ENCODE results near the gene PKP2. TPM values are rescaled to one million over a fixed set of nuclear protein-coding genes. Genes with fewer than 3 reads are reported as not detected.

PKP2 gene
- total and polyA plus RNA-seq, 9 of the 15 experiments (the other 6 are each of a cell fraction or from before 2014, with no cell fraction given), result 1.6 to 4.2 (median 2.8) TPM

DNA sequence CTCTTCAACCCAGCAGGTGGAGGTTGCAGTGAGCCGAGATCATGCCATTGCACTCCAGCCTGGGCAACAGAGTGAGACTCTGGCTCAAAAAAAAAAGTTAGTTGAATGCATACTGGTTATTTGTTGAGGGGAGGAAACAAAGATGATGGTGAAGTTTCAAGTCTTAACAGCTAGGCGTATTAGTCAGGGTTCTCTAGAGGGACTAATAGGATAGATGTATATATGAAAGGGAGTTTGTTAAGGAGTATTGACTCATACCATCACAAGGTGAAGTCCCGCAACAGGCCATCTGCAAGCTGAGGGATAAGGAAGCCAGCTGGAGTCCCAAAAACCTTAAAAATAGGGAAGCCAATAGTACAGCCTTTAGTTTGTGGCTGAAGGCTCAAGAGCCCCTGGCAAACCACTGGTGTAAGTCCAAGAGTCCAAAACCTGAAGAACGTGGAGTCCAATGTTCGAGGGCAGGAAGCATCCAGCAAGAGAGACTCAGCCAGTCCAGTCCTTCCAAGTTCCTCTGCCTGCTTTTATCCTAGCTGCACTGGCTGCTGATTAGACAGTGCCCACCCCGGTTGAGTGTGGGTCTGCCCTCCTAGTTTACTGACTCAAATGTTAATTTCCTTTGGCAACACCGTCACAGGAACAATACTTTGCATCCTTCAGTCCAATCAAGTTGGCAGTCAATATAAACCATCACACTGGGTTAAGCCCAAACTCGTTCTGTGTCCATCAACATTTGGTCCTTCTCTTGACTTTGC, 26.1 kb upstream of the PKP2 start (continued):
- TF ChIP-seq, protein P1, sequence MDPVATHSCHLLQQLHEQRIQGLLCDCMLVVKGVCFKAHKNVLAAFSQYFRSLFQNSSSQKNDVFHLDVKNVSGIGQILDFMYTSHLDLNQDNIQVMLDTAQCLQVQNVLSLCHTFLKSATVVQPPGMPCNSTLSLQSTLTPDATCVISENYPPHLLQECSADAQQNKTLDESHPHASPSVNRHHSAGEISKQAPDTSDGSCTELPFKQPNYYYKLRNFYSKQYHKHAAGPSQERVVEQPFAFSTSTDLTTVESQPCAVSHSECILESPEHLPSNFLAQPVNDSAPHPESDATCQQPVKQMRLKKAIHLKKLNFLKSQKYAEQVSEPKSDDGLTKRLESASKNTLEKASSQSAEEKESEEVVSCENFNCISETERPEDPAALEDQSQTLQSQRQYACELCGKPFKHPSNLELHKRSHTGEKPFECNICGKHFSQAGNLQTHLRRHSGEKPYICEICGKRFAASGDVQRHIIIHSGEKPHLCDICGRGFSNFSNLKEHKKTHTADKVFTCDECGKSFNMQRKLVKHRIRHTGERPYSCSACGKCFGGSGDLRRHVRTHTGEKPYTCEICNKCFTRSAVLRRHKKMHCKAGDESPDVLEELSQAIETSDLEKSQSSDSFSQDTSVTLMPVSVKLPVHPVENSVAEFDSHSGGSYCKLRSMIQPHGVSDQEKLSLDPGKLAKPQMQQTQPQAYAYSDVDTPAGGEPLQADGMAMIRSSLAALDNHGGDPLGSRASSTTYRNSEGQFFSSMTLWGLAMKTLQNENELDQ (CRISPR knock-in tag; IDR thresholded peaks at IDR 0.05; ENCODE audit: borderline replicate concordance), result no peak
- peak; percentile 66; the same call in 1 of the 2 replicates for TF ChIP-seq ZNF134 (CRISPR knock-in tag; conservative IDR thresholded peaks at IDR 0.05)

DNA sequence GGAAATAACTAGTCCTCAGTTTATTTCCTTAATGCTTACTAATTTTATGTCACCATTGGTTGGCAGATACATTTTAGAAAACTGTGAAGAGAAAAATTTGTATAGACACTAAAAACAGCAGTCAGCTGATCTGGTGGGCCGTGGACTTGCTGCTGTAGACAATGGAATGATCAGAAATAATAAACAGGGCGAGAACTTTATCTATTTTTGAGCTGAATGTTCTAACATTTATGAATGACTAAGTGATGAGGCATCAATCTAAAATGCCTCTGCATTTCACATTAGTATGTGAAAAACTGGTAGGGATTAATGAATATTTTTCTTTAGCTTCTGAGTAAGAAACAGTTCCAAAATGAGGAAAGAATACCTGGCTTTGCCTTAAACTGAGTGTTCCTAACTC, 24.8 kb upstream of the PKP2 start:
- ATAC-seq (no peak), DNase-seq (ENCODE audit: extremely low read depth in 1 of 4, low spot score in 3 of 4) (no peak), FAIRE-seq (no peak)
- ChIA-PET POLR2A (no interaction called here), CTCF (ENCODE audit: low intra/inter-chr PET ratio) (interaction anchor here (1.0 kb wide), 1 partner anchor 165 kb away, joined by 5 read pairs; the partner anchor contains the start of gene YARS2)
- intact Hi-C loops (cut with micrococcal nuclease), result no loop called here
- H4K20me1 ChIP-seq (replicated peaks; ENCODE audit: control insufficient read depth, insufficient read depth, low read length), result no peaks in the 10 kb centered on the region
- H3K27me3 ChIP-seq (ENCODE audit: control insufficient read depth in 2 of 2, insufficient read depth in 2 of 2, low read length in 2 of 2), result no peaks in the 10 kb centered on the region
- no peaks in the 10 kb centered on the region for H3K4me1 ChIP-seq (replicated peaks in 1 of 2; ENCODE audit: control insufficient read depth in 2 of 2, insufficient read depth in 2 of 2, low read length in 2 of 2)
- H3K4me3 ChIP-seq, result no peak overlapping the region
- no peak overlapping the region for H3K9ac ChIP-seq (ENCODE audit: insufficient read depth in 1 of 2, low read depth in 2 of 2, low read length in 2 of 2)
- 6% methylated on average over 2 of the region's 2 CpGs for WGBS (ENCODE audit: insufficient coverage, low coverage, missing lambda C conversion rate)
- H2AFZ ChIP-seq (ENCODE audit: low read depth, low read length), result no peak overlapping the region
- H3K27ac ChIP-seq (ENCODE audit: extremely low read depth, low read depth, low read length), result no peak overlapping the region
- TF ChIP-seq RAD51 (IDR thresholded peaks at IDR 0.05; ENCODE audit: borderline replicate concordance, low read depth) (no peak), ZNF24 (IDR thresholded peaks at IDR 0.05) (no peak), ZNF57 (CRISPR knock-in tag; IDR thresholded peaks at IDR 0.05) (no peak), NFE2L1 (tag; IDR thresholded peaks at IDR 0.05; ENCODE audit: borderline replicate concordance, low read depth) (no peak), ZNF780A (CRISPR knock-in tag; IDR thresholded peaks at IDR 0.05) (no peak), KLF1 (tag; IDR thresholded peaks at IDR 0.05) (no peak), TAF9B (IDR thresholded peaks at IDR 0.05; ENCODE audit: partially characterized antibody) (no peak), ZNF347 (CRISPR knock-in tag; IDR thresholded peaks at IDR 0.05; ENCODE audit: low read depth) (no peak), NFATC3 (IDR thresholded peaks at IDR 0.05) (no peak)
- TF ChIP-seq, protein P2, sequence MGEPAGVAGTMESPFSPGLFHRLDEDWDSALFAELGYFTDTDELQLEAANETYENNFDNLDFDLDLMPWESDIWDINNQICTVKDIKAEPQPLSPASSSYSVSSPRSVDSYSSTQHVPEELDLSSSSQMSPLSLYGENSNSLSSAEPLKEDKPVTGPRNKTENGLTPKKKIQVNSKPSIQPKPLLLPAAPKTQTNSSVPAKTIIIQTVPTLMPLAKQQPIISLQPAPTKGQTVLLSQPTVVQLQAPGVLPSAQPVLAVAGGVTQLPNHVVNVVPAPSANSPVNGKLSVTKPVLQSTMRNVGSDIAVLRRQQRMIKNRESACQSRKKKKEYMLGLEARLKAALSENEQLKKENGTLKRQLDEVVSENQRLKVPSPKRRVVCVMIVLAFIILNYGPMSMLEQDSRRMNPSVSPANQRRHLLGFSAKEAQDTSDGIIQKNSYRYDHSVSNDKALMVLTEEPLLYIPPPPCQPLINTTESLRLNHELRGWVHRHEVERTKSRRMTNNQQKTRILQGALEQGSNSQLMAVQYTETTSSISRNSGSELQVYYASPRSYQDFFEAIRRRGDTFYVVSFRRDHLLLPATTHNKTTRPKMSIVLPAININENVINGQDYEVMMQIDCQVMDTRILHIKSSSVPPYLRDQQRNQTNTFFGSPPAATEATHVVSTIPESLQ (CRISPR knock-in tag; IDR thresholded peaks at IDR 0.05), result no peak
- TF ChIP-seq, protein P3, sequence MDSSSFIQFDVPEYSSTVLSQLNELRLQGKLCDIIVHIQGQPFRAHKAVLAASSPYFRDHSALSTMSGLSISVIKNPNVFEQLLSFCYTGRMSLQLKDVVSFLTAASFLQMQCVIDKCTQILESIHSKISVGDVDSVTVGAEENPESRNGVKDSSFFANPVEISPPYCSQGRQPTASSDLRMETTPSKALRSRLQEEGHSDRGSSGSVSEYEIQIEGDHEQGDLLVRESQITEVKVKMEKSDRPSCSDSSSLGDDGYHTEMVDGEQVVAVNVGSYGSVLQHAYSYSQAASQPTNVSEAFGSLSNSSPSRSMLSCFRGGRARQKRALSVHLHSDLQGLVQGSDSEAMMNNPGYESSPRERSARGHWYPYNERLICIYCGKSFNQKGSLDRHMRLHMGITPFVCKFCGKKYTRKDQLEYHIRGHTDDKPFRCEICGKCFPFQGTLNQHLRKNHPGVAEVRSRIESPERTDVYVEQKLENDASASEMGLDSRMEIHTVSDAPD (CRISPR knock-in tag; IDR thresholded peaks at IDR 0.05), result no peak
- H3K9me3 ChIP-seq (replicated peaks; ENCODE audit: control insufficient read depth, insufficient read depth, low read depth, low read length), result no peaks in the 10 kb centered on the region; the same call in 1 of the 2 replicates
- no peaks in the 10 kb centered on the region for H3K79me2 ChIP-seq (ENCODE audit: control insufficient read depth, insufficient read depth, low read length)
- H3K9me1 ChIP-seq (ENCODE audit: control insufficient read depth, insufficient read depth, low read length), result no peaks in the 10 kb centered on the region
- H3K4me2 ChIP-seq (ENCODE audit: insufficient read depth, low read length), result no peak overlapping the region
- in situ Hi-C loops (cut with MboI), result no loop called here
- no peaks in the 10 kb centered on the region for H3K36me3 ChIP-seq (ENCODE audit: control insufficient read depth, insufficient read depth, low read length)
- BruUV-seq (replicated peaks), result no TSS peak
